DND-41 (cell line): Measurements from ENCODE around the gene SPATA22.

Experiments
- ATAC-seq: fragments of 200-7000 bp; cut with Tn5 transposase; 3 replicates; pipeline ENCODE4 v1.9.1; 2021; ENCODE audit warnings: low read depth; ENCODE audit not compliant: insufficient read depth
- DNase-seq: peaks from one replicate; pipeline ENCODE4 v3.0.0-alpha.2; 2020
- H2AFZ ChIP-seq: 2 replicates; pipeline ENCODE4 v1.6.0; 2012; ENCODE audit warnings: low read depth, low read length
- H3K27ac ChIP-seq: 2 replicates; pipeline ENCODE4 v1.5.1; 2012; ENCODE audit warnings: low read length, inconsistent platforms
- H3K27me3 ChIP-seq: fragments of 200-600 bp; sonication (generic); 2 replicates; pipeline ENCODE4 v1.6.0; 2012; ENCODE audit warnings: low read length, mild to moderate bottlenecking, inconsistent platforms; ENCODE audit not compliant: insufficient read depth, poor library complexity
- H3K36me3 ChIP-seq: 2 replicates; pipeline ENCODE4 v1.5.1; 2012; ENCODE audit warnings: low read length, inconsistent platforms; ENCODE audit not compliant: insufficient read depth
- H3K4me1 ChIP-seq: 2 replicates; pipeline ENCODE4 v1.5.1; 2012; ENCODE audit warnings: mild to moderate bottlenecking, low read length; ENCODE audit not compliant: insufficient read depth
- H3K4me2 ChIP-seq: 2 replicates; pipeline ENCODE4 v1.6.0; 2012; ENCODE audit warnings: mild to moderate bottlenecking, moderate library complexity, low read length, inconsistent platforms; ENCODE audit not compliant: insufficient read depth
- H3K4me3 ChIP-seq, 2 experiments: fragments of 200-600 bp in 1 of 2; shearing (Covaris generic) in 1 of 2; 2 replicates each; pipeline ENCODE4 v1.5.1; 2012 to 2016; ENCODE audit warnings: inconsistent platforms in 2 of 2, low read length in 2 of 2, mild to moderate bottlenecking in 2 of 2, low read depth in 1 of 2, moderate library complexity in 1 of 2
- H3K79me2 ChIP-seq: 2 replicates; pipeline ENCODE4 v1.6.0; 2012; ENCODE audit warnings: low read length, inconsistent platforms; ENCODE audit not compliant: insufficient read depth
- H3K9ac ChIP-seq: 2 replicates; pipeline ENCODE4 v1.6.0; 2012; ENCODE audit warnings: low read depth, mild to moderate bottlenecking, inconsistent platforms, low read length, moderate library complexity
- H3K9me3 ChIP-seq: 2 replicates; pipeline ENCODE4 v1.5.1; 2012; ENCODE audit warnings: low read length, moderate library complexity, mild to moderate bottlenecking, inconsistent platforms; ENCODE audit not compliant: insufficient read depth, severe bottlenecking
- H4K20me1 ChIP-seq: 2 replicates; pipeline ENCODE4 v1.6.0; 2012; ENCODE audit warnings: low read length; ENCODE audit not compliant: insufficient read depth
- EZH2 ChIP-seq: IDR thresholded peaks from 3 replicates; pipeline ENCODE4 v1.6.1; 2012; ENCODE audit warnings: borderline replicate concordance, low read depth, mild to moderate bottlenecking, moderate library complexity, low read length, inconsistent platforms; ENCODE audit not compliant: severe bottlenecking
- TF ChIP-seq, protein P1 (sequence below): IDR thresholded peaks from 2 replicates; pipeline ENCODE4 v1.5.1; 2012; ENCODE audit warnings: borderline replicate concordance, low read length, moderate library complexity, mild to moderate bottlenecking; ENCODE audit not compliant: poor library complexity, severe bottlenecking; ENCODE audit errors: extremely low read depth

The SPATA22 gene

DNA sequence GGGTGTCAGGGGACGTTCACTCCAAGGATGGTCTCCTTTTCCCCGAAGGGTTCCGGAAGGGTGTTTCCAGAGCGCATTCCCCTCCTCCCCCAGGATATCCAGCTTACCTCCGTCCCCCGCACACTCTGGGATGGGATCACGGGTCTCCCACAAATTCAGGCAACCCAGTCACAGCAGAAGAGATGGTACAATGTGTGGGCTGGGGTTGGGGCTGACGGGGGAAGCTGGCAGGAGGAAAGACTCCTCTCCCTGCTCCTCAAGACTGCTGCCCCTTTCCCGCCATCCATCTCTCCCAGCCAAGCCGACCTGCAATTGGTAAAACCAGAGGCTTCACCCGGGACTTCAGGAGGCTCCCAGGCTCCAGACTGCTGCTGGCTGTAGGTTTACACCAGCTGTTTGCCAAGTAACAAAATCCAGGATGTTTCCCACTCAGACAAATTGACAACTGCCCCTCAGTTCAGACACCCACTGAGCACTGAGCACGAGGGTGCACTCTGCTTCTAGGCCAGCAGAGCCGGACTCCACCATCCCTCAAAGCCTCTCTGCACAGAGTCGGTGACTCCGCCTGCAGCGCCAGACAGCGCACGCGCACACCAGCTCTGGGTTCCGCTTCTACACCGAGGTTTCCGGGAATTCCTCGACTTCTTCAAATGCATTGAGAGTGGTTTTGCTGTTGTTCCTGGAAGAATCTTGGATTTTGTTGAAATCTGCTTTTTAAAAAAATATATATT is 41.9 kb upstream of the SPATA22 start:
- H3K36me3 ChIP-seq, result no peaks in the 10 kb centered on the region
- H3K4me2 ChIP-seq, result no peak overlapping the region
- H3K27ac ChIP-seq, result no peak overlapping the region
- H3K27me3 ChIP-seq, result peaks cover 3% of the 10 kb centered on the region
- no peak for ATAC-seq
- no peak overlapping the region for H3K4me3 ChIP-seq
- no peak for TF ChIP-seq EZH2
- TF ChIP-seq, protein P1, sequence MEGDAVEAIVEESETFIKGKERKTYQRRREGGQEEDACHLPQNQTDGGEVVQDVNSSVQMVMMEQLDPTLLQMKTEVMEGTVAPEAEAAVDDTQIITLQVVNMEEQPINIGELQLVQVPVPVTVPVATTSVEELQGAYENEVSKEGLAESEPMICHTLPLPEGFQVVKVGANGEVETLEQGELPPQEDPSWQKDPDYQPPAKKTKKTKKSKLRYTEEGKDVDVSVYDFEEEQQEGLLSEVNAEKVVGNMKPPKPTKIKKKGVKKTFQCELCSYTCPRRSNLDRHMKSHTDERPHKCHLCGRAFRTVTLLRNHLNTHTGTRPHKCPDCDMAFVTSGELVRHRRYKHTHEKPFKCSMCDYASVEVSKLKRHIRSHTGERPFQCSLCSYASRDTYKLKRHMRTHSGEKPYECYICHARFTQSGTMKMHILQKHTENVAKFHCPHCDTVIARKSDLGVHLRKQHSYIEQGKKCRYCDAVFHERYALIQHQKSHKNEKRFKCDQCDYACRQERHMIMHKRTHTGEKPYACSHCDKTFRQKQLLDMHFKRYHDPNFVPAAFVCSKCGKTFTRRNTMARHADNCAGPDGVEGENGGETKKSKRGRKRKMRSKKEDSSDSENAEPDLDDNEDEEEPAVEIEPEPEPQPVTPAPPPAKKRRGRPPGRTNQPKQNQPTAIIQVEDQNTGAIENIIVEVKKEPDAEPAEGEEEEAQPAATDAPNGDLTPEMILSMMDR, result no peak
- no peaks in the 10 kb centered on the region for H3K4me1 ChIP-seq
- no peak overlapping the region for H3K9ac ChIP-seq
- DNase-seq, result no peak
- H3K79me2 ChIP-seq, result no peaks in the 10 kb centered on the region
- no peak overlapping the region for H2AFZ ChIP-seq
- H3K9me3 ChIP-seq, result no peaks in the 10 kb centered on the region
- H4K20me1 ChIP-seq, result no peaks in the 10 kb centered on the region

DNA sequence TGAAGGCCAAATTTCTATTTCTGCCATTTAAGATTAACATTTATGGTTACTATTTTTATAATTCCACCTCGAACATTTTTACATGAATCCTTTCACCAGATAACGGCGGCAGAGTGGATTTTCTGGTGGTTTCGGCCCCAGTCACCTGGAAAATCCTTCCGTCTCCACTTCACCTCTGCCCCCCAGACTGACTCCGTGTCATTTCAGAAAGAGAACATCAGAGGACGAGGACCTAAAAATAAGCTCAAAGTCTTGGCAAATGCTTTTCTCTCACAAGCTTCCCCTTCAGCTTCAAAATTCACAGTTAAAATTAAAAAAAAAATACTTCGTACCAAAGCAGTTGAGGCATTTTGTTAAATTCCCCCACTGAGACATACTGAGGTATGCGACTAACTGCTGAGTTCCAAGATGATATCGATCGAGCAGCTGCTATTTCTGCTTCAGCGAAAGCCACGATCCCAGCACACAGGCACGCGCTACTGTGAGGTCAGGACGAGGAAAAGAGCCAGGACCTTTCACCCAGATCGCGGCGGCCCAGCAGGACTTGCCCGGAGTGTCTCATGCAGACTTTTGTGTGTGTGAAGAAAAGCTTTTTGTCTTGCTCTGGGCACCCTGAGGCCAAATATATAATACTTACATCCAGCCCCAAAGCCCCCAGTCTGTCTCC is 41.0 kb upstream of the SPATA22 start:
- H3K4me3 ChIP-seq, result no peak overlapping the region
- no peaks in the 10 kb centered on the region for H4K20me1 ChIP-seq
- no peaks in the 10 kb centered on the region for H3K36me3 ChIP-seq
- no peak overlapping the region for H3K9ac ChIP-seq
- H3K27ac ChIP-seq, result no peak overlapping the region
- H3K4me1 ChIP-seq, result no peaks in the 10 kb centered on the region
- no peaks in the 10 kb centered on the region for H3K79me2 ChIP-seq
- H3K9me3 ChIP-seq, result no peaks in the 10 kb centered on the region
- TF ChIP-seq, protein P1, result no peak
- no peak for TF ChIP-seq EZH2
- ATAC-seq (no peak), DNase-seq (no peak)
- H3K27me3 ChIP-seq, result peaks cover 3% of the 10 kb centered on the region
- no peak overlapping the region for H2AFZ ChIP-seq
- no peak overlapping the region for H3K4me2 ChIP-seq

DNA sequence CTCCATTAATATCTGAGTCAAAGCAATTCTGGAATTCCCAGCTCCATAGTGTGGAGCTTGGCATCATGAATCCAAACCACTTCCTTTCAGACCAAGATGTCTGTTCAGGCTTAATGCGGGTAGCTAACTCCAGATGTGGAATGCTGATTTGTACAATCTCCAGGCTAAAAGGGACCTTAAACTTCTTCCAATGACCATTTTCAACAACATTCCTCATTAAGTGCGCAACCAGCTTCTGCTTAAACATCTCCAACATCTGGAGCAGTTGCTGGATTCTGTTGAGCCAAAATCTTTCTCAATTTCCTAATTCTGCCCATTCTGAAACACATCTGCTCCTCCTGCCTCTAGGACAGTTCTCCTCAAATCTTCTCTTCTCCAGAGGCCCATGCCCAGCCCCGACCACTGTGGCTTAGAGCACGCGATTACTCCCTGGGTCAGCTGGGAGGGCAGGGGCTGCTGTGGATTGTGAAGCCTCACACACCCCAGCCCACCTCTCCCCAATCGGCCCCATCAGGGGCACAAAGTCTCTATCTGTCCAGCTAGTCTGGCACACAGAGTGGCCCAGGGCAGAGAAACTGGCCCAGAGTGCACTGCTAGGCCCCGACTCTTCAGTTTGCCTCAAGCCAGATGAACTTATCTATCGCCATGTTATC is 40.4 kb upstream of the SPATA22 start:
- Histone ChIP-seq H3K79me2 (no peaks in the 10 kb centered on the region), H3K4me2 (no peak overlapping the region), H2AFZ (no peak overlapping the region), H3K9ac (no peak overlapping the region), H3K27me3 (peaks cover 3% of the 10 kb centered on the region), H3K27ac (no peak overlapping the region), H3K36me3 (no peaks in the 10 kb centered on the region), H3K4me1 (no peaks in the 10 kb centered on the region), H3K4me3 (no peak overlapping the region), H3K9me3 (no peaks in the 10 kb centered on the region), H4K20me1 (no peaks in the 10 kb centered on the region)
- TF ChIP-seq, protein P1, result no peak
- TF ChIP-seq EZH2, result no peak
- no peak for DNase-seq
- ATAC-seq, result no peak
